Umbilical cord (tissue), 2 donors: ENCODE measurements around the gene LEKR1. TPM values are rescaled to one million over a fixed set of nuclear protein-coding genes. Genes with fewer than 3 reads are reported as not detected.
"Not testable (repeated sequence)": the region's sequence is repeated elsewhere in the genome, so short reads cannot be mapped to it uniquely, and the experiment has no call there.

ENCODE experiments used
- DNase-seq: peaks from one replicate; pipeline ENCODE4 v3.0.0-alpha.2; 2015; ENCODE audit warnings: low spot score
- total RNA-seq: library from RNA; depleted of rRNA; stranded (reverse); fragments of >200 nt; gene quantifications from one replicate; pipeline ENCODE4 v1.2.3, GENCODE V29; 2014; ENCODE audit warnings: low replicate concordance; ENCODE audit not compliant: insufficient read depth

The LEKR1 gene
- total RNA-seq, 1 donor from 2014 or later: 8.4 TPM

DNA sequence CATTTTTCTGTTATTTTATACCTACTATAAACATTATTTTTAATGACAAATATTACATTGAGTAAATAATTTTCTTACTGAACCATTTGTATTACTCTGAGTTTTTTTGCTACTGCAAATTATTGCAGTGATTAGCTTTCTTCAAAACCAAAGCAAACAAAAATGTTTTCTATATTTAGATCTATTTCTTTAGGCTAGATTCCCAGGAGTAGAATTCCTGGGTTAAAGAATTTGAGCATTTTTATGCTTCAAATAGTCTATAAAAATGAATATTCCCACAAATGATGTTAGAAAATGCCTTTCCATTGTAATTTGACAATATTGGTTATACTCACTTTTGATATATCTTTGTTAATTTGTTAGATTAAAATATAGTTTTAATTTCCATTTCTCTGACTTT, 76.8 kb downstream of the LEKR1 start:
- no peak for DNase-seq

DNA sequence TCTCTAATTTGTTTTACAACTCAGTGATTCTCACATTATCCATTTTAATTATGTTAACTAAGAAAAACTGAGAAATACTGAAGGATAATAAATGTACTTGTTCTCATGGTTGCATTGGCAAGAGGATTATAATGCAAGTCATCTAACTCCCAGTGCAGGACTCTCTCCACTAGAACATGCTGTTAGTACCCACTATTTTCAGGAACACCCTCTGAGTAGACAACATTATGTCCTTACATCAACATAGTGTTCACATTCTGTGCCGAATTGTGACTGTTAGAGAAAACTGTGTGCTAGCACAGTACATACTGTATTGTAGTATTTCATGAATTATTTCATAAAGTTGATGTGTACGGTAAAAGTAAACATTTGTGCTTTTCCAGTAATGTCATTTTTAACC, 80.1 kb downstream of the LEKR1 start:
- DNase-seq: no peak

DNA sequence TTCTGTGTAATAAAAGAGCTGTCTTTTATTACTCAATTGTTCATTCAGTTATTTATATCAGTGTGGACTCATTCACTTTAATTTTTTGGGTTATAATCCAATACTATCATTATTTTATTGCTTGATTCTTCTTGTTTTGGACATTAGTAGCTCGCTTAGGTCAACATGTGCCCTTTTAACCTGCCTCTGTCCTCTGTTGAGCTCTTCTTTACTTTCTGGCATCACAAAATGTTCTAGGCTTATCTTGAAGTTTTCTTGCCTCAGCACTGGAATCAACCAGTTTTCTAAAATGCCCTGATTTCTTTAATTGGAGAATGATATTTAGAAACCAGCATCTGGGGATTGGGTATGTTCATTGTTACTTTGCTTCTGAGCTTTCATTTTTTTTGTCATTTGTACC, 82.2 kb downstream of the LEKR1 start:
- no peak for DNase-seq

DNA sequence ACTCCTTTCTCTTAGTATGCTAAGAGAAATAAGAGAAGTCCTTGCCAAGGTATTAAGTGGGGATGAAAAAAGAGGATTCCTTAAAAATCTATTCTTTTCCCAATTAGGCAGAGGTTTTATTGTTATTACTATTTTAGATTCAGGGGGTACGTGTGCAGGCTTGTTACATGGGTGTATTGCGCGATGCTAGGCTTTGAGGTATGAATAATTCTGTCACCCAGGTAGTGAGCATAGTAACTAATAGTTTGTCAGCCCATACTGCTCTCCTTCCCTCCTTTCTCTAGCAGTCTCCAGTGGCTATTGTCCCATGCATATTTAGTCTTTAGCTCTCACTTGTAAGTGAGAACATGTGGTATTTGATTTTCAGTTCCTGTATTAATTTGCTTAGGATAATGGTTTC, 83.9 kb downstream of the LEKR1 start:
- DNase-seq: no peak

DNA sequence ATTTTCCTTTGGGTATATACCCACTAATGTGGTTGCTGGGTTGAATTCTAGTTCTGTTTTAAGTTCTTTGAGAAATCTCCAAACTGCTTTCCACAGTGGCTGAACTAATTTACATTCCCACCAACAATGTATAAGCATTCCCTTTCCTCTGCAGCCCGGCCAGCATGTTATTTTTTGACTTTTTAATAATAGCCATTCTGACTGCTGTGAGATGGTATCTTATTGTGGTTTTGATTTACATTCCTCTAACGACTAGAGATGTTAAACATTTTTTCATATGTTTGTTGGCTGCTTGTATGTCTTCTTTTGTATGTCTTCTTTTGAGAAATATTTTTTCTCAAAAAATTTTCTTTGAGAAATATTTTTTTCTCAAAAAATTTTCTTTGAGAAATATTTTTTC, 84.7 kb downstream of the LEKR1 start:
- not testable (repeated sequence) for DNase-seq

DNA sequence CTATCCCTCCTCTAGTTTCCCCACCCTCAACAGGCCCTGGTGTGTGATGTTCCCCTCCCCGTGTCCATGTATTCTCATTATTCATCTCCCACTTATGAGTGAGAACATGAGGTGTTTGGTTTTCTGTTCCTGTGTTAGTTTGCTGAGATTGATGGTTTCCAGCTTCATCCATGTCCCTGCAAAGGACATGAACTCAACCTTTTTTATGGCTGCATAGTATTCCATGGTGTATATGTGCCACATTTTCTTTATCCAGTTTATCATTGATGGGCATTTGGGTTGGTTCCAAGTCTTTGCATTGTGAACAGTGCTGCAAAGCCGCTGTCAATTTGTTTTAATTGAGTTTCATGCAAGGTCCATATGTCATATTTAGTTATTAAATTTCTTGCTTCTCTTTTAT, 88.1 kb downstream of the LEKR1 start:
- not testable (repeated sequence) for DNase-seq

DNA sequence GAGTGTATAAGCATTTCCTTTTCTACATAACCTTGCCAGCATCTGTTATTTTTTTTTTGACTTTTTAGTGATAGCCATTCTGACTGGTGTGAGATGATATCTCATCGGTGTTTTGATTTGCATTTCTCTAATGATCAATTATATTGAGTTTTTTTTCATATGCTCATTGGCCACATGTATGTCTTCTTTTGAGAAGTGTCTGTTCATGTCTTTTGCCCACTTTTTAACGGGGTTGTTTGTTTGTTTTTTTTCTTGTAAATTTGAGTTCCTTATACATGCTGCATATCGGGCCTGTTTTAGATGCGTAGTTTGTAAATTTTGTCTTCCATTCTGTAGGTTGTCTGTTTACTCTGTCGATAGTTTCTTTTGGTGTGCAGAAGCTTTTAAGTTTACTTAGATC, 89.2 kb downstream of the LEKR1 start:
- no peak for DNase-seq

DNA sequence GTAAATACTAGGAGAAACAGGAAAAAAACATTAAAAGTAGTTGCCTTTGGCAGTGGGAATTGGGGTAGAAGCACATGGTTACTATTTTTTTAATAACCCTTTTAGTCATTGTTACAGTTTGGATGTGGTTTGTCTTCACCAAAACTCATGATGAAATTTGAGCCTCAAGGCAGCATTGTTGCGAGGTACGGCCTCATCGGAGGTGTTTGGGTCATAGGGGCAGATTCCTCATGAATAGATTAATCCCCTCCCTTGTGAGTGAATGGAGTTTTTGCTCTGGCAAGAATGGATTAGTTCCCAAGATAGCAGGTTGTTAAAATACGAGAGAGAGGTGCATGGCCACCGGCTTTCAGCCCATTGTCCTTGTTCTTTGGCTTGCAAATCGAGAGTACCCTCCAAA, 92.6 kb downstream of the LEKR1 start:
- no peak for DNase-seq

DNA sequence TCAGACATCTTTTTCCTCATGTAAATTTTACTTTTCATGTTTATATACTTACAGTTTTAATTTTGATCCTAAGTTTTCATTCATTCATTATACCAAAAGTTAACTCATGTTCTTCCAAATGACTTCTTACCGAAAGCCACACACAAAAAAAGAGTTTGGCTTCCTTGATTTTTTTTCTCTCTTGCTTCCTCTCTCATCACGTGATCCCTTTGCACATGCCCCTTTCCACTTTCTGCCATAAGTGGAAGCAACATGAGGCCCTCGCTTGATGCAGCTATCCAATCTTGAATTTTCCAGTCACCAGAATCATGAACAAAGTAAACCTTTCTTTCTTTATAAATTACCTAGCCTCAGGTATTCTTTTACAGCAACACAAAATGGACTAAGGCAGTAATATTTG, 93.7 kb downstream of the LEKR1 start:
- no peak for DNase-seq

DNA sequence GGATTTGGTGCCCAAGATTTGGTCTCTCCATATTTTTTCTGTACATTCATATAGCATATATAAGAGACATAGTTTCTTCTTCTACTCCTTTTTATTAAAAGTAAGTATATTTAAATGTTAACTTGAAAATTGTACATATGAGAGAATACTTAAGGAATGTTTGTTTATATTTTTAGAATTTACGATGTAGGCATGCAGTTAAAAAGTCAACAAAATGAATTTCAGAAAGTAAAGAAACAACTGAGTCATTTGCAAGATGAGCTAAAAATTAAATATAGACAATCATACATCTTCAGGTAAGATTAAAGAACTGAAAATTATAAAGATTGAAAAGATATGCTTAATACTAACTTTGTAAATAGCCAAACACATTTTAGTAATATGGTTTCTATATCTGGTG, 94.2 kb downstream of the LEKR1 start:
- no peak for DNase-seq

DNA sequence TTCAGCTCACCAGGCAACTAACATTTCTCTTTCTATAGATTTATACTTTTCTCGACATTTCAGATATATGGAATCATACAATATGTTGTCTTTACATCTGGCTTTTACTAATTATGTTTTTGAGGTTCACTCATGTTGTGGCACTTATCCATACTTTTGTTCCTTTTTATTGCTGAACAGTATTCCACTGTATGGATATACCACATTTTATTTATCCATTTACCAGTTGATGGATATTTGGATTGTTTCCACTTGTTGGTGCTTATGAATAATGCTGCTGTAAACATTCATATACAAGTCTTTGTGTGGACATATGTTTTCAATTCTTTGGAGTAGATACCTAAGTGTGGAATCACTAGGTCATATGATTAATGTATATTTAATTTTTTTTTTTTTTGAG, 97.2 kb downstream of the LEKR1 start:
- DNase-seq: no peak

DNA sequence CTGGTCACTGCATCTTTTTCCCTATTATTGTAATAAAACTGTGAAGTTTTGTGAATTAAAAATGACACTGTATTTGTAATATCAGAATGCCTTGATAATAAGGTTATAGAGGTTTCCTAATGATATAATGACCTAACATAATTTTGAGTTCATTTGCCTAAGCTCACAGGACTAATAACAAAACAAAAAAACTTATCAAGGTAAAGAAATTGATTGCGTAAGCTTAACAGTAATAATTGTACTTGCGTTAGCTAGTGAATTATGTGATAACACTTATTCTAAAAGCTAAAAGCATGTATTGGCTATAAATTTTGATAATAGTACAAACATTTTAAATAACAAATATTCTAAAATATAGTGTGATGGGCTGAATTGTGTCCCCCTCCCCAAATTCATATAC, 112.6 kb downstream of the LEKR1 start:
- DNase-seq: no peak

DNA sequence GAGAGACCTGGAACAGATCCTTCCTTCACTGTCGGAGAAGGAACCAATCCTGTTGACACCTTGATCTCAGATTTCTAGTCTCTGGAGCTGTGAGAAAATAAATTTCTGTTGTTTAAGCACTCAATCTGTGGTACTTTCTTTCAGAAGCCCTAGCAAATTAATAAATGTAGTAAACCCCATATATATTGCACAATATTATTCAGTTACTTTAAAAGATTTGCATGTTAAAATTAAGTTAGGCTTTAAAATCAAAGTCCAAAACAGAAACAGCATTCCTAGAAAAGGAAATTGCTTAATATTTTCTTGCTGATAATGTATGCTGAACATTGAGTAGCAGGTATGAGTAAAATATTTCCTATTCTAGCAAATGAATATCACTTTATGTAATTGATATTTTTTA, 113.2 kb downstream of the LEKR1 start:
- DNase-seq: no peak

DNA sequence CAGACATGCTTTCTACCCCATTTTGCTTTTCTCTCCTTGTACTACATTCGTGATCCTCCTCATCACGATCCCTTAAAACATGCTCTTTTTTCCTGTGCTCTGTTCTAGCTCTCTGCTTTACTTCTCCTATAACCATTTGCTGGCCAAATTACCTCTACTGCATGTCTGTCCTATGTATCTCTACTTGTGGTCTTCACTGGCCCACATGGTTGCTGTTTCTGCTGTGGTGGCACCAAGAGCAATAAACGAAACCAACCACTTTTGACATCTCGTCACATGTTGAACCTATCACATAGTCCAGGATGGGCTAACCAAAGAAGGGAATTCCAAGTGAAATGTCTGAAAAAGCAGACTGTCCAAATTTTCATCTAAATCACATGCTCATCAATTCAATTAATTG, 115.2 kb downstream of the LEKR1 start:
- no peak for DNase-seq

DNA sequence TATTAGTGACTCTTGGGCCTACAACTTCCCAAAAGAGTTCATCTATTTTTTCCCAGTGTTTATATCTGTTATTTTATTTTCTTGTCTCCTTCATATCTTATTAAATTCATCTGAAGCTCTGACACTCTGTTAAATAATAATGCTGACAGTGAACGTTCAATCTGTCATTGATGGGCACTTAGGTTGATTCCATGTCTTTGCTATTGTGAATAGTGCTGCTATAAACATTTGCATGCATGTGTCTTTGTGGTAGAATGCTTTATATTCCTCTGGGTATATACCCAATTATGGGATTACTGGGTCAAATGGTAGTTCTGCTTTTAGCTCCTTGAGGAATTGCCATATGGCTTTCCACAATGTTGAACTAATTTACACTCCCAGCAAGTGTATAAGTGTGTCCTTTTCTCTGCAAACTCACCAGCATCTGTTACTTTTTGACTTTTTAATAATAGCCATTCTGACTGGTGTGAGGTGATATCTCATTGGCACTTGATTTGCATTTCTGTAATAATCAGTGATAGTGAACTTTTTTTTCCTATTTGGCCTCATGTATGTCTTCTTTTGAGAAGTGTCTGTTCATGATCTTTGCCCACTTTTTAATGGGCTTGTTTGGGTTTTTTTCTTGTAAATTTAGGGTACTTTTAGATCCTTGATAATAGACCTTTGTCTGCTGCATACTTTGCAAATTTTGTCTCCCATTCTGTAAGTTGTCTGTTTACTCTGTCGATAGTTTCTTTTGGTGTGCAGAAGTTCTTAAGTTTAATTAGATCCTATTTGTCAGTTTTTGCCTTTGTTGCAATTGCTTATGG, 122.5 kb downstream of the LEKR1 start:
- no peak for DNase-seq

DNA sequence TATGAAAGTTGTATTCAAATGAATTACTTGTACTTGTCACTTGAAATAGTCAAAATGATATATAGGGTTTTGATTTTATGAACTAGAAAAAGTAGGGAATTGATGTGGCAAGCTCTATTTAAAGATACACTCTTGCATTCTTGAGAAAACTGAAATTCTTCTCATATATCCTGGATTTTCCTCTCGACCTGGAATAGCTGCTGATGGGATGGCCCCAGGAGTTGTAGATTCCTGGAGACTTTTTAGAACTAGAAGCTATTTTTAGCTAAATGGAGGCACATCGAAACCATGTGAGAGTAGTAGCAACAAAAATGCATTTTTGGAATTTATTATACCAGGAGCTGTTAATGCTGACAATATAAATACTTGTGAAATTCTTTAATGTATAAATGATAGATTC, 125.9 kb downstream of the LEKR1 start:
- DNase-seq: no peak

DNA sequence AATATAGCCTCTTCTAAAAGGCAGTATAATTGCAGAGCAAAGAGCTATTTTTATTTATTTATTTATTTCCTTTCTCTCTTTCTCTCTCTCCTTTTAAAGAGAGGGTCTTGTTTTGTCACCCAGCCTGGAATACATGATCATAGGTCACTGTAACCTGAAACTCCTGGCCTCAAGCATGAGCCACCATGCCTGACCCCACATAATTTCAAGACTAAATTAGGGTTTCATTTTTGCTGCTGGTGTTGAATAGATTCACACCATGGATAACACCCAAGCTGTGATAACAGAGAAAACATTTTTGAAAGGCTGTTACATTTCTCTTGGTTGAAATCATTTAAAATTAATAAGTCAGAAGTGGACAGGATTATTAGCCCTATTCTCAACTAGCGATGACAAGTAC, 131.6 kb downstream of the LEKR1 start:
- no peak for DNase-seq

DNA sequence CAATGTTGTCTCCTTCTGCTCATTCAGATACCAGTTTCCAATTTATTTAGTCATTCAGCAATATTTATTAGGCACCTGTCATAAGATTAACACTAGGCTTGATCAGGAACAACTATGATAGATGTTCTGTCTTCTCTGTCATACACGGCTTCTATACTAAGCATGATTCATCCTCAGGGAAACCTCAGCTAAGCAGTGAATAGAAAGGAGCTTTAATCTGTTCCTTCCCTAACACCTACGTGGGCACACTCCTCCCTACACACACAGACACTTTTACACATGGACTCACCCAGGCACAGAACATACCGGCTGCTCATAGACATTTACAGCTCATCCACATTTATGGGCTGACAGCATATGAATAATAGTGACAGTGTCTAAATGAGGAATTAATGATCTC, 136.9 kb downstream of the LEKR1 start:
- DNase-seq: no peak

DNA sequence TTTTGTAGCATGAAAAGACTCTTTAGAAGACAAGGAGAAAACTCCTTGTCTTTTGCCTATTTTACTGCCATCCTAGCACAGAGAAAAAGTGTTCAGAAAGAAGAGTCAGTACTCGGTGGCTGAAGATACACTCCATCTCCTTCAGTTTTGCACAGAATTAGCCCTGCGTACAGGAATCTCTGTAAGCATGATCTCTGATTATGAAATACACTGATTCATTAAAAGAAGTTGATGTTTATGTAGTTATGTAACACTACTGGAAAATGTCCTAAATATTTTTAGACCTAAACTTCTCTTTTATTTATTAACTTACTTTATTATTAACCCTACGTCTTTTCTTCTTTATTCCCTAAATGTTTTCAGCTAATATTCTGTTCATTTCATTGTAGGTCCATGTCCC, 138.4 kb downstream of the LEKR1 start:
- DNase-seq: peak; percentile 13

DNA sequence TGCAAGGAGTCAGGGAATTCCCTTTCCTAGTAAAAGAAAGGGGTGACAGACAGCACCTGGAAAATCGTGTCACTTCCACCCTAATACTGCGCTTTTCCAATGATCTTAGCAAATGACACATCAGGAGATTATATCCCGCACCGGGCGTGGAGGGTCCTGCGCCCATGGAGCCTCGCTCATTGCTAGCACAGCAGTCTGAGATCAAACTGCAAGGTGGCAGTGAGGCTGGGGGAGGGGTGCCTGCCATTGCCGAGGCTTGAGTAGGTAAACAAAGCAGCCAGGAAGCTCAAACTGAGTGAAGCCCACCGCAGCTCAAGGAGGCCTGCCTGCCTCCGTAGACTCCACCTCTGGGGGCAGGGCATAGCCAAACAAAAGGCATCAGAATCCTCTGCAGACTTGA, 140.2 kb downstream of the LEKR1 start:
- DNase-seq: not testable (repeated sequence)

DNA sequence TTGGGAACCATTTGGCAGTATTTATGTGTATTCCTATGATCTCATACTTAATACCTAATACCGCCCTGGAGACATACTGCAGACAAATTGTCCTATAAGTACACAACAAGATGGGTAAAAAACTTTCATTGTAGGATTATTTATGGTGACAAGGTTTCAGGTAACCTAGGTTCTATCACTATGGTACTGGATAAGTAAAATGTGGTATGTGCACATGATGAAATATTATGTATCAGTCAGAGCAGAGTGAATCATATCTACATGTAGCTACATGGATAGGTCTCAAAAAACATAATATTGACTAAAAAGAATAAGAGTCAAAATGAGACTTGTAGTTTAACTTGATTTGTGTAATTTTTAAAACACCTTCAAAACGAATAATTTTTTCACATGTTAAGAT, 147.8 kb downstream of the LEKR1 start:
- peak; percentile 1 for DNase-seq

DNA sequence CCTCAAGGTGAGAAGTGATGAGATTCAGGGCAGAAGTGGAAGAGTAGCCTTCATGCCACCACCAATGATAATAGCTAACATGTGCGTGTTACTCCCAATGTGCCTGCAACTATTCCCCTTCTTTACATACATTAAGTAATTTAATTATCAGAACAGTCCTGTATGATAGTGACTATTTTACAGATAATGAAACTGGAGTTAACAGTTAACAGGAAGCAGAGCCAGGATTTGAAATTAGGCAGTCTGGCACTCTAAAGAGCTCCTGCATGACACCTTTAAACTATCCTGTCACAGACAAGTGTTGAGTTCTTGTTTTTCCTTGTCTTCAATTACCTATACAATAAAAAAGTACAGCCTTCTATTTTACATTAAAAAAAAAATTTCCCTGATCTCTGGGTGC, 148.8 kb downstream of the LEKR1 start:
- DNase-seq: no peak

DNA sequence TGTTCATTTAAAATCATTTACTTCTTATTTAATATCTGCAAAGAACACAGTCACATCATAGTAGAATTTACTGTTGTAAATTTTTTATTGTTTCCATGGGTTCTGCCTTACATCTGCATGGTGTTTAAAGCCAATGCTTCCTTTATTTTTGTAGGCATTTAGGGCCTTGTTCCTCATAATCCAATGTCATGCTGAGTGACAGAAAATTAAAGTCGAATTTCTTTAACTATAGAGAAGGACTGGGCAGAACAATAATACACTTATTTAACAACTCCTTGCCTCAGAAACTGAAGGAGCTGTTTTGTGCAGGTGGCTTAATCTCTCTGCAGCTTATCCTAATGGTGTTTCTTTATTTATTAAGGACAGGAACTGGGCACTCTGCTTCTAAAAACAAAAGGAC, 149.6 kb downstream of the LEKR1 start:
- DNase-seq: no peak

DNA sequence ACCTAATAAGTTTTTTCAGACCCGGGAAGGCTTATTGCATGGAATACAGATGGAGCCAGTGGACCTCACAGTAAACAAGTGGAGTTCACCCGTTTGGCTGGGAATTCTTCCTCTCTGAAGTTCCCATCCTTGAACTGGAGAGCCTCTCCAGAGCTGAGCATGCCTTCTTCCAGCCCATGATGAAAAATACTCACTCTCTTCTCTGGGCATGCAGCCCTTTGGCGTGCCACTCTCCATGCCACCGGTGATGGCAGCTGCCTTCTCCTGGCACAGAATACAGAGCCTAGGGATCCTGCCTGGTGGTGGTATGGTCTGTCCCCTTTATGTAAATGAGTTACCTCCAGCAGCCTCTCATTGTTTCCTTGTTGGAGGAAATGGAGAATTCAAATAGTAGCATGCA, 150.8 kb downstream of the LEKR1 start:
- DNase-seq: no peak
